ENCODE results near the gene NDRG3.

Gene NDRG3

GRCh38 chr20:36745927-36746659, at the start of gene NDRG3:
Gene NDRG3 (minus strand): TSS chr20:36746090. CDS start chr20:36721735, 24,355 bp downstream.
- peak; percentile 95 for DNase-seq (ENCODE audit: low read depth)

GRCh38 chr20:36794116-36794474, 48.2 kb upstream of the NDRG3 start:
- no peak for DNase-seq (ENCODE audit: low read depth)

GRCh38 chr20:36793294-36794115, 47.6 kb upstream of the NDRG3 start:
- DNase-seq (ENCODE audit: low read depth): no peak

GRCh38 chr20:36792422-36792821, 46.5 kb upstream of the NDRG3 start:
- DNase-seq (ENCODE audit: low read depth): peak; percentile 75

- DNase-seq (ENCODE audit: low read depth): no peak
Observed at GRCh38 chr20:36791862-36792261, 46.0 kb upstream of the NDRG3 start.

GRCh38 chr20:36786663-36787062, 40.8 kb upstream of the NDRG3 start:
- no peak for DNase-seq (ENCODE audit: low read depth)

- DNase-seq (ENCODE audit: low read depth): no peak
Observed at GRCh38 chr20:36786246-36786645, 40.4 kb upstream of the NDRG3 start.

GRCh38 chr20:36785308-36785707, 39.4 kb upstream of the NDRG3 start:
- no peak for DNase-seq (ENCODE audit: low read depth)

- DNase-seq (ENCODE audit: low read depth): no peak
Observed at GRCh38 chr20:36784900-36785299, 39.0 kb upstream of the NDRG3 start.

GRCh38 chr20:36784116-36784515, 38.2 kb upstream of the NDRG3 start:
- no peak for DNase-seq (ENCODE audit: low read depth)

GRCh38 chr20:36779656-36780025, 33.8 kb upstream of the NDRG3 start:
- no peak for DNase-seq (ENCODE audit: low read depth)

- no peak for DNase-seq (ENCODE audit: low read depth)
Observed at GRCh38 chr20:36778831-36779655, 33.2 kb upstream of the NDRG3 start.

- DNase-seq (ENCODE audit: low read depth): no peak
Observed at GRCh38 chr20:36777576-36777975, 31.7 kb upstream of the NDRG3 start.

- no peak for DNase-seq (ENCODE audit: low read depth)
Observed at GRCh38 chr20:36777167-36777566, 31.3 kb upstream of the NDRG3 start.

- no peak for DNase-seq (ENCODE audit: low read depth)
Observed at GRCh38 chr20:36775826-36776225, 29.9 kb upstream of the NDRG3 start.

- DNase-seq (ENCODE audit: low read depth): no peak
Observed at GRCh38 chr20:36775196-36775595, 29.3 kb upstream of the NDRG3 start.

- DNase-seq (ENCODE audit: low read depth): peak; percentile 98
Observed at GRCh38 chr20:36773597-36774390, 27.9 kb upstream of the NDRG3 start, which contains the start of gene DSN1. Gene DSN1 (minus strand): TSS chr20:36773763. CDS start chr20:36771458, 2,305 bp downstream.

- no peak for DNase-seq (ENCODE audit: low read depth)
Observed at GRCh38 chr20:36773107-36773596, 27.3 kb upstream of the NDRG3 start.

- DNase-seq (ENCODE audit: low read depth): no peak
Observed at GRCh38 chr20:36770680-36771079, 24.8 kb upstream of the NDRG3 start.

GRCh38 chr20:36768768-36769430, 23.0 kb upstream of the NDRG3 start:
- DNase-seq (ENCODE audit: low read depth): peak; percentile 78

- no peak for DNase-seq (ENCODE audit: low read depth)
Observed at GRCh38 chr20:36761125-36761524, 15.2 kb upstream of the NDRG3 start.
